PC-9 (cell line): Measurements from ENCODE around the gene ECSIT. TPM values are rescaled to one million over a fixed set of nuclear protein-coding genes. Genes with fewer than 3 reads are reported as not detected.

Experiments
- BruUV-seq: library from RNA; stranded (reverse); fragments of 400-500 nt; replicated peaks from 2 replicates; lab custom pipeline; 2021; lab: Mats Ljungman, UMichigan
- CTCF ChIA-PET: fragments of 300-600 bp; sonication (Branson Sonifier 250); formaldehyde crosslinking; loops from one replicate; lab custom pipeline; 2022; ENCODE audit warnings: antibody characterized with exemption; lab: Charles Lee
- POLR2A ChIA-PET: fragments of 300-600 bp; sonication (Branson Sonifier 250); formaldehyde crosslinking; loops from one replicate; lab custom pipeline; 2022; ENCODE audit warnings: antibody characterized with exemption; ENCODE audit not compliant: unreplicated experiment; lab: Charles Lee
- DNase-seq, 2 experiments: peaks; one replicate each; pipeline versions ENCODE4 v3.0.0 to v3.0.0-alpha.2; 2015 to 2022; ENCODE audit warnings: mixed read lengths in 1 of 2
- H2AFZ ChIP-seq: fragments of 200-600 bp; sonication (generic); 2 replicates; pipeline ENCODE4 v1.8.1; 2017; ENCODE audit warnings: antibody characterized with exemption
- H3F3A ChIP-seq: fragments of 200-600 bp; sonication (generic); 2 replicates; pipeline ENCODE4 v1.8.1; 2017; ENCODE audit warnings: antibody characterized with exemption, mild to moderate bottlenecking, low read depth; ENCODE audit not compliant: insufficient read depth
- H3K27ac ChIP-seq: fragments of 200-600 bp; sonication (generic); 2 replicates; pipeline ENCODE4 v1.6.1; 2016; ENCODE audit warnings: mixed run types
- H3K27me3 ChIP-seq: fragments of 200-600 bp; sonication (generic); 2 replicates; pipeline ENCODE4 v1.6.1; 2016; ENCODE audit warnings: low read depth, mixed run types; ENCODE audit not compliant: insufficient read depth
- H3K36me3 ChIP-seq: fragments of 200-600 bp; sonication (generic); 2 replicates; pipeline ENCODE4 v1.6.1; 2016; ENCODE audit warnings: low read depth, mixed run types
- H3K4me1 ChIP-seq: fragments of 200-600 bp; sonication (generic); replicated peaks from 2 replicates; pipeline ENCODE4 v1.6.1; 2016; ENCODE audit warnings: mixed run types; ENCODE audit not compliant: insufficient read depth
- H3K4me2 ChIP-seq: fragments of 200-600 bp; sonication (generic); 2 replicates; pipeline ENCODE4 v1.6.1; 2017; ENCODE audit warnings: mixed run types
- H3K4me3 ChIP-seq: fragments of 200-600 bp; sonication (generic); 2 replicates; pipeline ENCODE4 v1.6.1; 2016; ENCODE audit warnings: mixed run types
- H3K79me2 ChIP-seq: fragments of 200-600 bp; sonication (generic); 2 replicates; pipeline ENCODE4 v1.6.1; 2017; ENCODE audit warnings: low read depth, mixed run types
- H3K9me2 ChIP-seq: fragments of 200-600 bp; sonication (generic); 2 replicates; pipeline ENCODE4 v1.8.1; 2017; ENCODE audit warnings: mild to moderate bottlenecking; ENCODE audit not compliant: insufficient read depth
- H3K9me3 ChIP-seq: fragments of 200-600 bp; sonication (generic); 2 replicates; pipeline ENCODE4 v1.8.1; 2016; ENCODE audit warnings: low read depth; ENCODE audit not compliant: insufficient read depth
- H4K20me1 ChIP-seq: fragments of 200-600 bp; sonication (generic); 2 replicates; pipeline ENCODE4 v1.8.1; 2017; ENCODE audit not compliant: insufficient read depth
- EZH2 ChIP-seq: fragments of 200-600 bp; sonication (generic); IDR thresholded peaks from 2 replicates; pipeline ENCODE4 v1.8.0; 2017; ENCODE audit warnings: antibody characterized with exemption, low read depth
- intact Hi-C: fragments of 100-400 bp; cut with micrococcal nuclease; formaldehyde crosslinking; loops from one replicate; pipeline ENCODE4 v1.10.0; 2022; ENCODE audit not compliant: unreplicated experiment
- total RNA-seq: library from RNA; stranded (reverse); gene quantifications from 2 replicates; pipeline ENCODE4 v1.2.3, GENCODE V29; 2021
- TF ChIP-seq, protein P1 (sequence below): fragments of 200-600 bp; sonication (generic); conservative IDR thresholded peaks from 2 replicates; pipeline ENCODE4 v1.6.1; 2017; ENCODE audit warnings: mixed run types, antibody characterized with exemption, mild to moderate bottlenecking, moderate library complexity

The ECSIT gene
- total RNA-seq, 1 experiment from 2014 or later = 42.4 TPM

DNA sequence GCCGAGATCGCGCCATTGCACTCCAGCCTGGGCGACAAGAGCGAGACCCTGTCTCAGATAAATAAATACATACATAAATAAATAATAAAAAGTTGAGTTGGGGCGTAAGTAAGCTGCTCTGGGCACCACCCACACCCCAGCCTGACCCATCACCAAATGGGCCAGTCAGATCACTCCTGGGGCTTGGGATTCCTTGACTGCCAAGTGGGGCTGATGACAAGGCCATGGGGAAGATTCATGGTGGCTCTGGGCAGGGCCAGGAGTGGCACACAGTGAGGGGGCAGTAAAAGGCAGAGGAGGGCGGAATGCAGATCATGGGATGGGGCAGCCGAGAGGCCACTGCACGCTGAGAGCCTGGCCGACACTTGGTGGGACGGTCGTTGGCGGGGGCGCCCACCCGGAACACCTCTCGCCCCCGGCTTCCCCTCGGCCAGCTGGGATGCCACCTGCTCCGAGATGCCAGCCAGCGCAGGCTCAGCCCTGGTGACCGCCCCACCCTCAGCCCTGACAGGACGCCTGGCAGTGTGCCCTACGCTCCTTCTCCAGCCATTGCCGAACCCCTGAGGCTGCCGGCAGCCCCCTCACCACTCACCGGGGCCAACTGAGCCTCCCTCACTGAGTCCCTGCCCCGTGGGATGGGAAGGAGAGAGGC is 34.2 kb downstream of the ECSIT start:
- BruUV-seq = no TSS peak
- Histone ChIP-seq H3K9me2 (no peaks in the 10 kb centered on the region), H3K9me3 (no peaks in the 10 kb centered on the region), H3K27me3 (no peaks in the 10 kb centered on the region), H2AFZ (no peak overlapping the region), H4K20me1 (no peaks in the 10 kb centered on the region), H3K27ac (no peak overlapping the region), H3K79me2 (no peaks in the 10 kb centered on the region), H3F3A (no peaks in the 10 kb centered on the region), H3K36me3 (no peaks in the 10 kb centered on the region), H3K4me3 (no peak overlapping the region), H3K4me1 (no peaks in the 10 kb centered on the region), H3K4me2 (no peak overlapping the region)
- CTCF ChIA-PET = no interaction called here
- intact Hi-C loops = no loop called here
- POLR2A ChIA-PET = no interaction called here
- DNase-seq = no peak
- no peak for TF ChIP-seq EZH2
- TF ChIP-seq, protein P1, sequence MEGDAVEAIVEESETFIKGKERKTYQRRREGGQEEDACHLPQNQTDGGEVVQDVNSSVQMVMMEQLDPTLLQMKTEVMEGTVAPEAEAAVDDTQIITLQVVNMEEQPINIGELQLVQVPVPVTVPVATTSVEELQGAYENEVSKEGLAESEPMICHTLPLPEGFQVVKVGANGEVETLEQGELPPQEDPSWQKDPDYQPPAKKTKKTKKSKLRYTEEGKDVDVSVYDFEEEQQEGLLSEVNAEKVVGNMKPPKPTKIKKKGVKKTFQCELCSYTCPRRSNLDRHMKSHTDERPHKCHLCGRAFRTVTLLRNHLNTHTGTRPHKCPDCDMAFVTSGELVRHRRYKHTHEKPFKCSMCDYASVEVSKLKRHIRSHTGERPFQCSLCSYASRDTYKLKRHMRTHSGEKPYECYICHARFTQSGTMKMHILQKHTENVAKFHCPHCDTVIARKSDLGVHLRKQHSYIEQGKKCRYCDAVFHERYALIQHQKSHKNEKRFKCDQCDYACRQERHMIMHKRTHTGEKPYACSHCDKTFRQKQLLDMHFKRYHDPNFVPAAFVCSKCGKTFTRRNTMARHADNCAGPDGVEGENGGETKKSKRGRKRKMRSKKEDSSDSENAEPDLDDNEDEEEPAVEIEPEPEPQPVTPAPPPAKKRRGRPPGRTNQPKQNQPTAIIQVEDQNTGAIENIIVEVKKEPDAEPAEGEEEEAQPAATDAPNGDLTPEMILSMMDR = no peak

DNA sequence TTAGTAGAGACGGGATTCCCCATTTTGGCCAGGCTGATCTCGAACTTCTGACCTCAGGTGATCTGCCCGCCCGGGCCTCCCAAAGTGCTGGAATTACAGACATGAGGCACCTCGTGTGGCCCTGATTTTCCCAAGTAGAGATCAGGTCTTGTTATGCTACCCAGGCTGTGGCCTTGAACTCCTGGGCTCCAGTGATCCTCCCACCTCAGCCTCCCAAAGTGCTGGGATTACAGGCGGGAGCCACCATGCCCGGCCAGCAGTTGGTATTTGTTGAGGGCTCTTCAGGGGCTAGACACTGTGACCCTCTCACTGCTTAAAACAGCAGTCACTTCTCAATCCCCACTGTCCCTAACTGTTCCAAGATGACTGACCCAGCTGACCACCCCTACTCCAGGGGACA is 39.6 kb downstream of the ECSIT start:
- TF ChIP-seq EZH2 = no peak
- TF ChIP-seq, protein P1 = no peak
- POLR2A ChIA-PET = no interaction called here
- DNase-seq = no peak
- no peak overlapping the region for H3K4me2 ChIP-seq
- H3K9me3 ChIP-seq = no peaks in the 10 kb centered on the region
- no peaks in the 10 kb centered on the region; the same call in 1 of the 2 replicates for H3F3A ChIP-seq
- CTCF ChIA-PET = no interaction called here
- H4K20me1 ChIP-seq = no peaks in the 10 kb centered on the region
- BruUV-seq = no TSS peak
- no peak overlapping the region for H3K4me3 ChIP-seq
- intact Hi-C loops = no loop called here
- H3K36me3 ChIP-seq = no peaks in the 10 kb centered on the region
- H3K4me1 ChIP-seq = no peaks in the 10 kb centered on the region
- H3K27ac ChIP-seq = no peak overlapping the region
- no peaks in the 10 kb centered on the region for H3K27me3 ChIP-seq
- H3K9me2 ChIP-seq = no peaks in the 10 kb centered on the region
- no peak overlapping the region for H2AFZ ChIP-seq
- no peaks in the 10 kb centered on the region for H3K79me2 ChIP-seq

DNA sequence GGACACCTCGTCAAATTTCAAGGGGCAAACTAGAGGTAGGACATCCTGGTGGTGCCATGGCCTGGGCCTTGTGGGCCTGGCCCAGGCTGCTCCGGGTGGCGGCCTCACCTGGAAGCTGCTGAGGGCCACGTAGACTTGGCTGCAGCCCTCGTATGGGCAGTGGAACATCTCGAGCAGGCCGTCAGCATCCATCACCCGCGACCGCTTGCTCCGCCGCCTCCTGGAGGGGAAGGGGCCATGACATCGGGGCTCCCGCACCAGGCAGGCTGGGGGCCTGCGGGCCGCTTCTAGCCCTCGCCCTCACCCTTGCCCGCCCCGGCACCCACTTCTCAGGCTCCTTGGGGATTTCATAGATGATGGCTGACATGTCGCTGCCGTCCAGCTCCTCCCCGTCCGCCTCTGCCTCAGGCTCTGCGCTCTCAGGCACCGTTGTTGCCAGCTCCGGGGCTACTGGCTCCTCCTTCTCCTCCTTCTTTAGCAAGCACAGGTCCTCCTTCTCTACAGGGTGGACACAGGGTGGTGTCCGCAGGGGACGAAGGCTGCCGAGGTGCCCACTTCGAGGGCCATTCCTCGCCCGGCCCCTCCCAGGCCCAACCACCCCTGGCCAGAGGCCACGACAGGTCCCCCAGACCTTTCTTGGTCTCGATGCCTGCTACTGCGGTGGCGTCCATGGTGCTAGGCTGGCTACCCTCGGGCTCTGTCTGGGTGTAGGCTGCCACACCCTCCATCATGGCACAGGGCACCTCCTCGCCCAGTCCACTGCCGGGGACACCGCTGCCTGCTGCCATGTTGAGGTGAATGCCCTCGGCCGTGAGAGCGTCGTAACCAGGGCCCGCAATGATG is 42.1 kb downstream of the ECSIT start:
- TF ChIP-seq, protein P1 = no peak
- TF ChIP-seq EZH2 = no peak
- Histone ChIP-seq H3K4me2 (no peak overlapping the region), H3K27ac (no peak overlapping the region), H2AFZ (no peak overlapping the region), H3K27me3 (no peaks in the 10 kb centered on the region), H3K4me3 (no peak overlapping the region), H3K4me1 (no peaks in the 10 kb centered on the region), H3K9me3 (no peaks in the 10 kb centered on the region), H3K9me2 (no peaks in the 10 kb centered on the region), H3K79me2 (no peaks in the 10 kb centered on the region), H4K20me1 (0 out of 2 replicates have a peak, but pooled peaks cover 3% of the 10 kb centered on the region), H3F3A (peaks cover 2% of the 10 kb centered on the region; the same call in 1 of the 2 replicates), H3K36me3 (no peaks in the 10 kb centered on the region)
- ChIA-PET POLR2A (no interaction called here), CTCF (no interaction called here)
- no TSS peak for BruUV-seq
- intact Hi-C loops = no loop called here
- no peak for DNase-seq
